Retinal pigment epithelial cell (primary cell): Measurements from ENCODE around the gene GAS7.

Experiments
- DNase-seq: peaks from one replicate; pipeline ENCODE4 v3.0.0-alpha.2; 2010; ENCODE audit warnings: low read depth
- H3K4me3 ChIP-seq: 2 replicates; pipeline ENCODE4 v1.5.1; 2011; ENCODE audit warnings: mild to moderate bottlenecking, low read length, control low read depth, moderate library complexity
- TF ChIP-seq, protein P1 (sequence below): conservative IDR thresholded peaks from 2 replicates; pipeline ENCODE4 v1.5.1; 2011; ENCODE audit warnings: low read depth, low read length, control low read depth, inconsistent platforms

The GAS7 gene

DNA sequence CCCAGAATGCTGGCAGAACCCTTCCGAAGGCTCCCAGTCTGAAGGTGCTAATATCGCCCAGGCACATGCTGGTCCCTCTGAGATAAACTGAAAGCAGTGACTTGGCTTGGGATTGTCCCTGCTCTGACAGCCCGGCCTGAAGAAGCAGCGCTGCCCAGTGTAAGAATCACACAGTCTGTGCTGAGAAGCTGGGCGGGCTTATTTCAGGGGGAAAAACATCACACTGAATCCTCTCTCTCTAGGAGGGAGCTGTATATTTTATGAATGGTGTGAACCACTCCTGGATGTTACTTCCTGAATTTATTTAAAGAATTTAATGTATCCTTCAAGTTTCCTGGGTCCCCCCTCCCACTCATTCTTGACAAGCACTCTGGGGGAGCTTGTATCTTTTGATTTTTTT, 36.3 kb downstream of the GAS7 start:
- TF ChIP-seq, protein P1, sequence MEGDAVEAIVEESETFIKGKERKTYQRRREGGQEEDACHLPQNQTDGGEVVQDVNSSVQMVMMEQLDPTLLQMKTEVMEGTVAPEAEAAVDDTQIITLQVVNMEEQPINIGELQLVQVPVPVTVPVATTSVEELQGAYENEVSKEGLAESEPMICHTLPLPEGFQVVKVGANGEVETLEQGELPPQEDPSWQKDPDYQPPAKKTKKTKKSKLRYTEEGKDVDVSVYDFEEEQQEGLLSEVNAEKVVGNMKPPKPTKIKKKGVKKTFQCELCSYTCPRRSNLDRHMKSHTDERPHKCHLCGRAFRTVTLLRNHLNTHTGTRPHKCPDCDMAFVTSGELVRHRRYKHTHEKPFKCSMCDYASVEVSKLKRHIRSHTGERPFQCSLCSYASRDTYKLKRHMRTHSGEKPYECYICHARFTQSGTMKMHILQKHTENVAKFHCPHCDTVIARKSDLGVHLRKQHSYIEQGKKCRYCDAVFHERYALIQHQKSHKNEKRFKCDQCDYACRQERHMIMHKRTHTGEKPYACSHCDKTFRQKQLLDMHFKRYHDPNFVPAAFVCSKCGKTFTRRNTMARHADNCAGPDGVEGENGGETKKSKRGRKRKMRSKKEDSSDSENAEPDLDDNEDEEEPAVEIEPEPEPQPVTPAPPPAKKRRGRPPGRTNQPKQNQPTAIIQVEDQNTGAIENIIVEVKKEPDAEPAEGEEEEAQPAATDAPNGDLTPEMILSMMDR = no peak
- no peak for DNase-seq
- H3K4me3 ChIP-seq = no peak overlapping the region

DNA sequence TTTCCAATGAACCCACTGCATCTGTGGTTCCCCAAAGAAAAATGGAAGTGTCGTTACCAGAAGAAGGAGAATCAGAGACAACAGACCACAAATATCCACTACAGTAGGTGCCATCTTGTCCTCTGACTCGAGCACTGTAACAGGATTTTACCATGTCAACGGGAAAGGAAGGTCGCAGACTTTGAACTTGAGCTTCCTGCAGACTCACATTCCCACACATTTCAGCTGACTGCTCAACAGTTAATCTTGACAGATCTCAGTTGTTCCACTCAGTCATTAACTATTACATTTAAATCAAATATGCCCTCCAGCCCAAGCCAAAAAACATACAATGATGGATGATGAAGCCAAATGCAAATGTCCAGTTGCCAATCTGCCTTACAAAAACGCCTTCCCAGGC, 37.0 kb downstream of the GAS7 start:
- H3K4me3 ChIP-seq = no peak overlapping the region
- TF ChIP-seq, protein P1 = no peak
- no peak for DNase-seq

DNA sequence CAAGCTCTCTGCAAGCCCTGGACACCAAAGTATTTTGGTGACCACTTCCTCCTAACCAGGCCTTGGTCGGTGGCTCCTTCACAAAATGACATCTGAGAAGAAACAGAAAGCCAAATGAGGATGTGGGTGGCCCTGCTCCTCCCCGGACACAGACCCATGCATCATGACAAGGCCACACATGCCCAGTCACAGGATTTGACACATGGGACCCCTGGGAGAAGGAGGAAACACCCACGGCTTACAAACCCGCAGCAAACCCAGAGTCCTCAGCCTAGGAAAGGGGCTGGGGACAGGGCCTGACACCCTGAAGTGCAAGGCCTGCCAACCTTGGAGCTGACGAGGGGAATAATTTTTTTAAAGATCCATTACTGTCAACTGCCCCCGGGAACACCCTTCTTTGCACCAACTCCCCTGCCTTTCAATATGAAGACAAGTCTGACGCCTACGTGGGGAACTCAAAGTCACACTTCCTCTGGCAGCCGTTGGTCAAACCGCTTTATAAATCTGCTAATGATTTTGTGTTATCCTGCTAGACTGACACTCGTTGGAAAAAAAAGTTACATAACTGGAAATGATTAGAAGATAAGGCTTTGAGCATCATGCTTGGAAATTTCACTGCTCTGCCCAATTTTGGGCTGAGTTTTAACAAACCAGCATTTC, 41.3 kb downstream of the GAS7 start:
- TF ChIP-seq, protein P1 = no peak
- no peak overlapping the region for H3K4me3 ChIP-seq
- DNase-seq = no peak

DNA sequence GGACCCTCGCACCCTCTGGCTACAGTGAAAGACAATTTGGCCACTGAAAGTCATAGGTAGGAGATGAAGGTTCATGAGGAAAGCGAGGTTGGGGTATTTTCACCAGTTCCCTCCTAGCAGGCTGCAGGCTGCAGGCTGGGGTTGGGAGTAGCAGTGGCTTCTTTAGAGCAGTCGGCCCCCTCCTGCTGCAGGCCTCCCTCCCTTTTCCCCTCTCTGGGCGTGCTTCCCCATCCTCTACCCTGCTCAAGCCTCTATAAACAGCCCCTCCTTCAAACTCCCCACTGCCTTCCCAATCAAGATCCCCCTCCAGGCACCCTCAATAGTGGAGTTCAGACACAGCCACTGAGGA, 41.8 kb downstream of the GAS7 start:
- H3K4me3 ChIP-seq = no peak overlapping the region
- TF ChIP-seq, protein P1 = no peak
- no peak for DNase-seq

DNA sequence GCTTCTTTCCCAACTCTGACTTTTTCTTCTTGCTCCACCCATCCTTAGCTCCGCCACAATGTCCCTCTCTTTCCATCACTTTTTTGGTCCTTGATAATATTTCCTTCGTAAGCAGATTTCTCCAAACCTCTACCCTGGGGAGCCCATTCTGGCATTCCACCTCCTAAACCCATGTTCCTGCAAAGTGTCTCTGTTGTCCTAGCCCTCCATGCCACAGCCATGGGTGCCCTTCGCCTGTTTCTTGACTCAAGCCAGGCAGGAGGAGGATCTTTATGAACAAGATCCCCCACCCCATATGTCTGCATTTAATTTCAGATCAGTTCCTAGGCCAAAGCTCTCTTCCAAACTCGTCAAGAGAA, 42.4 kb downstream of the GAS7 start:
- H3K4me3 ChIP-seq = no peak overlapping the region

DNA sequence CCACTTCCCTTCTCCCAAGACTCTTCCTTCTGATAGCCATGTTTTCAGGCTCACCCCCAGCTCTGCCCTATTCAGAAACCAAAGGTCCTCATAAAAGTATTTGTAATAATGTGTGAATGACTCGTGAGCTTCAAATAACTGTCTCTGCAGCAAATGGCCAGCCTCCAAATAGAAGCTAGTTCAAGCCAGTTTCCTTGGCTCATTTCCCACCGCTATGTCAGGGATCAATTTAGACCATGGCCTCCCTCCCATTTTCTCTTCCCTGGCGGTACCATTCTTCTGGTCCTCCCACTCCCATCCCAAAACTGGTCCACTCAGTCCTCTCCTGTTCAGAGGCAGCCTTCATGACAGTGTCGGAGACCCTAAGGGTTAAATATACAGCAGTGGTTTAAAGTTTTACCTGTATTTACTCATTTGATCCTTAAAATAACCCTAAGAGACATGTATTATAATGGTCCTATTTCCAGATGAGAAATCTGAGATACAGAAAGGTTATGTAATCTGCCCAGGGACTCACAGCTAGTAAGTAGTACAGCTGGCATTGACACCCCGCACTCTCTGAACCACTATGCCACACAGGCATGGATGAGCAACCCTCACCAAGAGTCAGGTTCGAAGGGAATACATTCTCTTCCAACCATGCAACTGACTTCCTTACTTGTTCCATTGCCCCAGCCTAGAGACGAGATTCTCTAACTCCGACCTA, 42.9 kb downstream of the GAS7 start:
- H3K4me3 ChIP-seq = no peak overlapping the region
- TF ChIP-seq, protein P1 = no peak
- no peak for DNase-seq

More for the DNA sequence above, 42.4 kb downstream of the GAS7 start:
- no peak for DNase-seq
- TF ChIP-seq, protein P1 = no peak
